Kidney (tissue), 14 donors: Measurements from ENCODE around the gene IGF1R. TPM values are rescaled to one million over a fixed set of nuclear protein-coding genes. Genes with fewer than 3 reads are reported as not detected.

Experiments used
- DNase-seq, 5 donors: peaks; one replicate each; pipeline ENCODE4 v3.0.0-alpha.2; 2013 to 2020
- FAIRE-seq: peaks from 2 replicates; lab custom pipeline; 2012; peaks lifted over from hg19 to GRCh38; lab: Jason Lieb, UNC
- H3K27ac ChIP-seq, 2 donors: one replicate each; pipeline ENCODE4 v1.7.0; 2013; ENCODE audit warnings: low read depth in 2 of 2, low read length in 2 of 2, inconsistent platforms in 1 of 2
- H3K27me3 ChIP-seq: one replicate; pipeline ENCODE4 v1.7.1; 2013; ENCODE audit warnings: low read length, inconsistent platforms; ENCODE audit not compliant: control insufficient read depth, insufficient read depth
- H3K36me3 ChIP-seq, 3 donors: one replicate each; pipeline versions ENCODE4 v1.7.0 to v1.7.1; 2013; ENCODE audit warnings: low read length in 3 of 3, control low read depth in 1 of 3, inconsistent platforms in 1 of 3; ENCODE audit not compliant: insufficient read depth in 3 of 3, control insufficient read depth in 2 of 3
- H3K4me1 ChIP-seq, 3 donors: one replicate each; pipeline versions ENCODE4 v1.7.0 to v1.7.1; 2013; ENCODE audit warnings: low read length in 3 of 3, inconsistent platforms in 1 of 3, low read depth in 1 of 3; ENCODE audit not compliant: control insufficient read depth in 2 of 3, insufficient read depth in 2 of 3
- H3K4me3 ChIP-seq, 3 donors: one replicate each; pipeline versions ENCODE4 v1.7.0 to v1.8.1; 2013; ENCODE audit warnings: low read length in 3 of 3, control low read depth in 1 of 3, inconsistent platforms in 1 of 3
- H3K9ac ChIP-seq, 3 donors: one replicate each; pipeline versions ENCODE4 v1.7.0 to v1.7.1; 2013; ENCODE audit warnings: low read length in 3 of 3, control low read depth in 1 of 3, inconsistent platforms in 1 of 3
- H3K9me3 ChIP-seq, 3 donors: one replicate each; pipeline versions ENCODE4 v1.7.0 to v1.7.1; 2013; ENCODE audit warnings: low read length in 3 of 3, control low read depth in 1 of 3, inconsistent platforms in 1 of 3; ENCODE audit not compliant: control insufficient read depth in 2 of 3, insufficient read depth in 1 of 3
- intact Hi-C: fragments of 100-400 bp; cut with DNase I; formaldehyde crosslinking; loops from one replicate; pipeline ENCODE4 v1.11.1; 2022
- polyA plus RNA-seq: library from polyadenylated mRNA; stranded (reverse); fragments of 350-450 nt; fragmentation: Illumina TruSeq; extraction: RNeasy Lipid Tissue Mini Kit (QIAGEN cat#74804); gene quantifications from one replicate; pipeline ENCODE4 v1.2.3, GENCODE V29; 2014; ENCODE audit warnings: low read depth, low replicate concordance; ENCODE audit not compliant: insufficient read depth
- total RNA-seq: library from RNA; stranded (reverse); fragmentation: NEBNext Ultra II Directional; extraction: Animal tissue kit (Norgen Biotek cat#: 25700); gene quantifications from one replicate; pipeline ENCODE4 v1.2.1, GENCODE V29; 2021
- TF ChIP-seq, protein P1 (sequence below): IDR thresholded peaks from 3 replicates; pipeline ENCODE4 v1.5.1; 2012; ENCODE audit warnings: mild to moderate bottlenecking, moderate library complexity, borderline replicate concordance; ENCODE audit not compliant: insufficient read depth; ENCODE audit errors: extremely low read depth
- donor health status: control.
- donor health status: control.
- donor health status: control.
- donor health status: control.
- donor health status: control.
- donor health status: DM: yes; HTN: yes; CAD: no.
- donor health status: Normal renal cell carcinoma (clear cell type).

The IGF1R gene
- total and polyA plus RNA-seq, 2 donors from 2014 or later: 6.5 to 73.2 TPM

DNA sequence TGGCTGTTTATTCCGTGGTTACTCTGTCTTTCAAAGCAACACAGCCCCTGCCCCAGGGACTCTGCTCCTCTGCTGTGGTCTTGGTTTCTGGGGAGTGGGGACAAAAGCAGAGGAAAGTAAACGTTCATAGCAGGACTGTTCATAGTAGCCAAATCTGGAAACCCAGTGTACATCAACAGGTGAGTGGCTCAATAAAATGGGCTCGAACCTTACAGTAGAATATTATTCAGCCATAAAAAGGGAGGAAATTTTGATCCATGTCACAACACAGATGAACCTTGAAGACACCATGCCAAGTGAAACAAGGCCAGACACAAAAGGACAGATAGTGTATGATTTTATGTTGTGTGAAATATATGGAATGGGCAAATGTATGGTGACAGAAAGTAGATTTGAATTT is 269.1 kb downstream of the IGF1R start:
- Histone ChIP-seq H3K27me3 (no peaks in the 10 kb centered on the region), H3K4me1 (peaks cover 3 to 8% (median 5%) of the 10 kb centered on the region in 3 donors), H3K36me3 (peaks cover 7 to 62% (median 39%) of the 10 kb centered on the region in 3 donors), H3K9me3 (no peaks in the 10 kb centered on the region), H3K9ac (no peak overlapping the region), H3K4me3 (no peak overlapping the region), H3K27ac (no peak overlapping the region)
- FAIRE-seq: no peak
- TF ChIP-seq, protein P1, sequence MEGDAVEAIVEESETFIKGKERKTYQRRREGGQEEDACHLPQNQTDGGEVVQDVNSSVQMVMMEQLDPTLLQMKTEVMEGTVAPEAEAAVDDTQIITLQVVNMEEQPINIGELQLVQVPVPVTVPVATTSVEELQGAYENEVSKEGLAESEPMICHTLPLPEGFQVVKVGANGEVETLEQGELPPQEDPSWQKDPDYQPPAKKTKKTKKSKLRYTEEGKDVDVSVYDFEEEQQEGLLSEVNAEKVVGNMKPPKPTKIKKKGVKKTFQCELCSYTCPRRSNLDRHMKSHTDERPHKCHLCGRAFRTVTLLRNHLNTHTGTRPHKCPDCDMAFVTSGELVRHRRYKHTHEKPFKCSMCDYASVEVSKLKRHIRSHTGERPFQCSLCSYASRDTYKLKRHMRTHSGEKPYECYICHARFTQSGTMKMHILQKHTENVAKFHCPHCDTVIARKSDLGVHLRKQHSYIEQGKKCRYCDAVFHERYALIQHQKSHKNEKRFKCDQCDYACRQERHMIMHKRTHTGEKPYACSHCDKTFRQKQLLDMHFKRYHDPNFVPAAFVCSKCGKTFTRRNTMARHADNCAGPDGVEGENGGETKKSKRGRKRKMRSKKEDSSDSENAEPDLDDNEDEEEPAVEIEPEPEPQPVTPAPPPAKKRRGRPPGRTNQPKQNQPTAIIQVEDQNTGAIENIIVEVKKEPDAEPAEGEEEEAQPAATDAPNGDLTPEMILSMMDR: no peak
- intact Hi-C loops: no loop called here
- no peak for DNase-seq

DNA sequence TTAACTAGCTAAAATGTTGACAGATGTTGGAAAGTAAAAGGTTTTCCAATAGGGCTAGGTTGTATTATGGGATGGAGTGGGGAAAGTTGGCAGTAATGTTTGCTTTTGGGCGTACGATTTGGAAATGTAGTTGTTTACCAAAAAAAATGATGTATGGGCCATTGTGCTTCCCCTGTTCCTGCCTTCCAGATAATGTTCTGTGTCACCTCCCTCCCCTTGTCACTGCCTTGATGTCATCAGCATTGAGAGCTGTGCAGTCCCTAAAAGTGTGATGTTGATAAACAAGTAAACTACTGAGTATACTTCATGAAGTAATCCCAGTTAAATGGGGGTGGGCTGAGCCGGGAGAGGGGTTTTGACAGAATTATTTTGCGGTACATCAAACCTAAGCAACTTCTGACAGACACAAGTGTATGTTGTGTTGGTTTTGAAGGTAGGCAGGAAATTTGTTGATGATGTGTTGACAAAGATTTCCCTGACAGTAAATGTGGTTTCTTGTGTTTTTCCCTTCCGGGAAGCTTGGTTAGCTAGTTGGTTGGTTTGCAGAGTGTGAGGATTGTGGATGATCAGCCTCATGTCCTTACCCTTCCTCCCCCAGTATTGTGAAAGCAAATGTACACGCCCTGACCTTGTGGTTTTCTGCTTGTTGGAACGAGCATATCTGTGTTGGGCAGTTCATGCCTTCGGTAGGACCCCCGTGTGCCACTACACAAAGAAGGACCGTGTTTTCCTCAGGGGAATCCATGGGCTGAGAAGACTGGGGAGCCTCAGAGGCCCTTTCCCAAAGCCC is 271.9 kb downstream of the IGF1R start:
- Histone ChIP-seq H3K9ac (no peak overlapping the region), H3K4me3 (no peak overlapping the region), H3K9me3 (no peaks in the 10 kb centered on the region), H3K36me3 (peaks cover 5 to 68% (median 30%) of the 10 kb centered on the region in 3 donors), H3K27ac (no peak overlapping the region), H3K4me1 (peaks cover under 1 to 9% (median 5%) of the 10 kb centered on the region in 3 donors), H3K27me3 (no peaks in the 10 kb centered on the region)
- no peak for DNase-seq
- FAIRE-seq: no peak
- TF ChIP-seq, protein P1: no peak
- intact Hi-C loops: no loop called here

DNA sequence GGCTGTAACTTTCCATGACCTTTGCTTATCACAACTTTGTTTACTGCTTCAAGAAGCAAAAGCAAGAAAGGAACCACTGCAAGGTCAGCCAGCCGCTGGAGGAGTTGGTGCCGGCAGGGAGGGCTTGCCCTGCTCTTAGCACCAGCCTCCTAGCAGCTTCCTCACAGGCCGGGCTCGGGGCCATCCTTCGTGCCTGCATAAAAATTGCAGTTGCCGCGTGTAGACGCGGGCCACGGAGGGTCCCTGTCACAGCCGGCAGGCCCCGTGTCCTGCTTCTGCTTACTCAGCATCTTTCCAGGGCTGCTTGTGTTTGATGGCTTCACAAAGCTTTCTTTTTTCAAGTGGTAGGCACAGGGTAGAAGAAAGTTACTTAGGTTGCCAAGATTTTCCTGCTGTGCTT is 274.8 kb downstream of the IGF1R start:
- H3K27ac ChIP-seq: no peak overlapping the region

More for the DNA sequence above, 274.8 kb downstream of the IGF1R start:
- TF ChIP-seq, protein P1: no peak
- intact Hi-C loops: no loop called here
- DNase-seq (no peak), FAIRE-seq (no peak)
- H3K9me3 ChIP-seq: no peaks in the 10 kb centered on the region
- H3K9ac ChIP-seq: no peak overlapping the region
- no peak overlapping the region for H3K4me3 ChIP-seq
- peaks cover 5 to 59% (median 16%) of the 10 kb centered on the region in 3 donors for H3K36me3 ChIP-seq
- peaks cover 0 to 12% (median 5%) of the 10 kb centered on the region in 3 donors for H3K4me1 ChIP-seq
- no peaks in the 10 kb centered on the region for H3K27me3 ChIP-seq
